Spleen (tissue), 7 donors: ENCODE measurements around the gene SPDYE3.

Experiments used
- CTCF ChIP-seq, 11 experiments: fragments of 200-600 bp in 7 of 11; fragments of 450-650 bp in 4 of 11; sonication (generic) in 4 of 11; IDR thresholded peaks in 8 of 11; conservative IDR thresholded peaks in 3 of 11; 1 replicate in 7 of 11; 2 replicates in 4 of 11; pipeline versions ENCODE4 v1.4.0 to v1.8.0; 2016 to 2021; ENCODE audit warnings: antibody characterized with exemption in 11 of 11, inconsistent platforms in 4 of 11, mild to moderate bottlenecking in 1 of 11
- POLR2A ChIP-seq, 3 donors: fragments of 450-650 bp; IDR thresholded peaks; one replicate each; pipeline ENCODE4 v1.5.1; 2017; ENCODE audit warnings: antibody characterized with exemption in 3 of 3, mild to moderate bottlenecking in 1 of 3
- POLR2AphosphoS5 ChIP-seq, 3 donors: sonication (generic); formaldehyde crosslinking; IDR thresholded peaks; one replicate each; pipeline ENCODE4 v1.5.1; 2017; ENCODE audit warnings: antibody characterized with exemption in 3 of 3
- donor health status: DM: no; HTN: no; CAD: no; lungs with moderate emphysema.
- donor health status: DM: no; HTN: no; CAD: no.
- donor health status: DM: no; HTN: no; CAD: no.

- TF ChIP-seq CTCF (IDR thresholded peaks at IDR 0.05 in 8 of 11, conservative IDR thresholded peaks at IDR 0.05 in 3 of 11) (no peak), POLR2A (IDR thresholded peaks at IDR 0.05) (no peak), POLR2AphosphoS5 (IDR thresholded peaks at IDR 0.05) (peak; percentile 10 to 47 (median 42))
Measured at GRCh38 chr7:100366411-100367250, 59.1 kb downstream of the SPDYE3 start.
